Chondrocyte (in vitro differentiated cells): Measurements from ENCODE around the gene PAFAH1B1. TPM values are rescaled to one million over a fixed set of nuclear protein-coding genes. Genes with fewer than 3 reads are reported as not detected.
A peak's percentile ranks its signal among the peaks of the same experiment; 100 is the strongest.

Experiments used
- DNase-seq: peaks from one replicate; pipeline ENCODE4 v3.0.0; 2021; ENCODE audit warnings: mixed read lengths, low spot score
- H3K27ac Mint-ChIP-seq: one replicate; pipeline ENCODE4 v1.8.0; 2021; ENCODE audit warnings: mild to moderate bottlenecking, moderate library complexity, mixed read lengths; ENCODE audit not compliant: unreplicated experiment
- H3K27me3 Mint-ChIP-seq: 2 replicates; pipeline ENCODE4 v1.8.0; 2021; ENCODE audit warnings: low read depth, mixed read lengths
- H3K36me3 Mint-ChIP-seq: 2 replicates; pipeline ENCODE4 v1.8.0; 2021; ENCODE audit warnings: low read depth, mixed read lengths
- H3K4me1 Mint-ChIP-seq: 2 replicates; pipeline ENCODE4 v1.8.0; 2021; ENCODE audit warnings: low read depth, mild to moderate bottlenecking, mixed read lengths
- H3K4me3 Mint-ChIP-seq: one replicate; pipeline ENCODE4 v1.8.0; 2021; ENCODE audit warnings: mild to moderate bottlenecking, moderate library complexity, mixed read lengths; ENCODE audit not compliant: unreplicated experiment
- H3K9me3 Mint-ChIP-seq: 2 replicates; pipeline ENCODE4 v1.8.0; 2021; ENCODE audit warnings: low read depth, mixed read lengths
- CTCF ChIP-seq: fragments of 200-600 bp; sonication (generic); IDR thresholded peaks from 2 replicates; pipeline ENCODE4 v1.5.0; 2021; ENCODE audit warnings: antibody characterized with exemption, mild to moderate bottlenecking, moderate library complexity
- total RNA-seq: library from RNA; stranded (reverse); gene quantifications from 3 replicates; pipeline ENCODE4 v1.2.1, GENCODE V29; 2021

Gene PAFAH1B1
- total RNA-seq, 1 donor from 2014 or later = 151 TPM

- H3K9me3 Mint-ChIP-seq = no peaks in the 10 kb centered on the region
These were observed 115.2 kb downstream of the PAFAH1B1 start for GRCh38 chr17:2708585-2709182.

GRCh38 chr17:2709183-2709661 is 115.8 kb downstream of the PAFAH1B1 start:
- no peak for DNase-seq
- Mint-ChIP-seq H3K27me3 (no peaks in the 10 kb centered on the region), H3K9me3 (no peaks in the 10 kb centered on the region), H3K4me3 (no peak overlapping the region), H3K27ac (peak overlapping the region; percentile 70), H3K4me1 (peaks cover 45% of the 10 kb centered on the region), H3K36me3 (no peaks in the 10 kb centered on the region)
- no peak for TF ChIP-seq CTCF

More at GRCh38 chr17:2708585-2709182, 115.2 kb downstream of the PAFAH1B1 start:
- TF ChIP-seq CTCF = no peak
- Mint-ChIP-seq H3K27me3 (no peaks in the 10 kb centered on the region), H3K27ac (no peak overlapping the region), H3K4me1 (peaks cover 45% of the 10 kb centered on the region), H3K4me3 (no peak overlapping the region), H3K36me3 (no peaks in the 10 kb centered on the region)
- no peak for DNase-seq

GRCh38 chr17:2710071-2710802 is 116.8 kb downstream of the PAFAH1B1 start:
- DNase-seq = no peak
- H3K9me3 Mint-ChIP-seq = no peaks in the 10 kb centered on the region
- H3K27ac Mint-ChIP-seq = peak overlapping the region; percentile 83
- peak overlapping the region; percentile 82 for H3K4me3 Mint-ChIP-seq
- H3K27me3 Mint-ChIP-seq = no peaks in the 10 kb centered on the region
- H3K4me1 Mint-ChIP-seq = peaks cover 43% of the 10 kb centered on the region
- no peaks in the 10 kb centered on the region for H3K36me3 Mint-ChIP-seq
- no peak for TF ChIP-seq CTCF

GRCh38 chr17:2710803-2711607 is 117.6 kb downstream of the PAFAH1B1 start:
- no peaks in the 10 kb centered on the region for H3K36me3 Mint-ChIP-seq
- DNase-seq = no peak
- H3K4me3 Mint-ChIP-seq = peak overlapping the region; percentile 82
- H3K4me1 Mint-ChIP-seq = peaks cover 38% of the 10 kb centered on the region
- TF ChIP-seq CTCF = no peak
- peak overlapping the region; percentile 83 for H3K27ac Mint-ChIP-seq
- H3K27me3 Mint-ChIP-seq = no peaks in the 10 kb centered on the region
- H3K9me3 Mint-ChIP-seq = no peaks in the 10 kb centered on the region
